Esophagus muscularis mucosa (tissue), 4 donors: ENCODE data around the gene ERC2. TPM values are rescaled to one million over a fixed set of nuclear protein-coding genes. Genes with fewer than 3 reads are reported as not detected.

ENCODE experiments used
- DNase-seq: peaks from one replicate; pipeline ENCODE4 v3.0.0-alpha.2; 2017; ENCODE audit errors: extremely low spot score
- H3K27ac ChIP-seq, 4 donors: fragments of 200-600 bp; sonication (generic); replicated peaks in 1 of 4; 1 replicate in 3 of 4; 2 replicates in 1 of 4; pipeline ENCODE4 v1.5.1; 2016 to 2019; ENCODE audit warnings: mild to moderate bottlenecking in 1 of 4
- H3K27me3 ChIP-seq, 4 donors: fragments of 200-600 bp; sonication (generic); one replicate each; pipeline versions ENCODE4 v1.5.1 to v1.6.0; 2016 to 2019
- H3K36me3 ChIP-seq, 4 donors: fragments of 200-600 bp; sonication (generic); one replicate each; pipeline ENCODE4 v1.5.1; 2016 to 2019
- H3K4me1 ChIP-seq, 4 donors: fragments of 200-600 bp; sonication (generic); one replicate each; pipeline ENCODE4 v1.5.1; 2016 to 2019
- H3K4me3 ChIP-seq, 4 donors: fragments of 200-600 bp; sonication (generic); 1 replicate in 2 of 4; 2 replicates in 2 of 4; pipeline ENCODE4 v1.5.1; 2016 to 2019; ENCODE audit warnings: mild to moderate bottlenecking in 4 of 4, moderate library complexity in 1 of 4
- H3K9me3 ChIP-seq, 4 donors: fragments of 200-600 bp; sonication (generic); 1 replicate in 3 of 4; 2 replicates in 1 of 4; pipeline ENCODE4 v1.5.1; 2016 to 2019
- CTCF ChIP-seq, 3 experiments: fragments of 200-600 bp in 2 of 3; fragments of 450-650 bp in 1 of 3; sonication (generic) in 2 of 3; IDR thresholded peaks; one replicate each; pipeline ENCODE4 v1.5.1; 2017 to 2019; ENCODE audit warnings: antibody characterized with exemption in 3 of 3, mild to moderate bottlenecking in 2 of 3, moderate library complexity in 1 of 3
- EP300 ChIP-seq: sonication (generic); formaldehyde crosslinking; IDR thresholded peaks from one replicate; pipeline ENCODE4 v1.6.1; 2017; ENCODE audit warnings: antibody characterized with exemption
- POLR2A ChIP-seq: fragments of 450-650 bp; IDR thresholded peaks from one replicate; pipeline ENCODE4 v1.6.1; 2017; ENCODE audit warnings: antibody characterized with exemption, moderate library complexity, mild to moderate bottlenecking, low read depth
- POLR2AphosphoS5 ChIP-seq, 2 donors: sonication (generic); formaldehyde crosslinking; IDR thresholded peaks; one replicate each; pipeline ENCODE4 v1.6.1; 2017; ENCODE audit warnings: antibody characterized with exemption in 2 of 2
- WGBS: methylation state at CpG from one replicate; pipeline ENCODE4 v1.1.5; 2018; 5-methylcytosine and 5-hydroxymethylcytosine counted together
- intact Hi-C: fragments of 100-400 bp; cut with DNase I; formaldehyde crosslinking; loops from one replicate; pipeline ENCODE4 v1.15.1; 2023
- total RNA-seq, 4 donors: library from RNA; depleted of rRNA; stranded (reverse); fragments of >200 nt; gene quantifications; one replicate each; pipeline versions ENCODE4 v1.1.0 to v1.2.1, GENCODE V29; 2016

ERC2 gene
- total RNA-seq, 4 donors from 2014 or later, result 0.42 to 2.0 (median 1.5) TPM

GRCh38 chr3:55484191-55484689 lies 984.0 kb downstream of the ERC2 start:
- no peak for TF ChIP-seq EP300
- TF ChIP-seq POLR2AphosphoS5 (IDR thresholded peaks at IDR 0.05), result no peak
- no peak for TF ChIP-seq POLR2A
- no peak for TF ChIP-seq CTCF (IDR thresholded peaks at IDR 0.05)
- Histone ChIP-seq H3K27me3 (peaks cover 0 to 55% (median 0%) of the 10 kb centered on the region in 4 donors), H3K36me3 (peaks cover 0 to under 1% (median 0%) of the 10 kb centered on the region in 4 donors), H3K4me3 (peak overlapping the region; percentile 86 to 95 (median 90)), H3K27ac (peak overlapping the region; percentile 85 to 89 (median 86)), H3K4me1 (peaks cover 12 to 85% (median 81%) of the 10 kb centered on the region in 4 donors), H3K9me3 (no peaks in the 10 kb centered on the region)
- DNase-seq, result no peak
- intact Hi-C loops, result loop anchor here (2.0 to 10.0 kb wide), 7 partner anchors 263 to 768 kb away; no protein-coding TSS in a partner anchor
- 70% methylated on average over 19 of the region's 20 CpGs for WGBS

DNA sequence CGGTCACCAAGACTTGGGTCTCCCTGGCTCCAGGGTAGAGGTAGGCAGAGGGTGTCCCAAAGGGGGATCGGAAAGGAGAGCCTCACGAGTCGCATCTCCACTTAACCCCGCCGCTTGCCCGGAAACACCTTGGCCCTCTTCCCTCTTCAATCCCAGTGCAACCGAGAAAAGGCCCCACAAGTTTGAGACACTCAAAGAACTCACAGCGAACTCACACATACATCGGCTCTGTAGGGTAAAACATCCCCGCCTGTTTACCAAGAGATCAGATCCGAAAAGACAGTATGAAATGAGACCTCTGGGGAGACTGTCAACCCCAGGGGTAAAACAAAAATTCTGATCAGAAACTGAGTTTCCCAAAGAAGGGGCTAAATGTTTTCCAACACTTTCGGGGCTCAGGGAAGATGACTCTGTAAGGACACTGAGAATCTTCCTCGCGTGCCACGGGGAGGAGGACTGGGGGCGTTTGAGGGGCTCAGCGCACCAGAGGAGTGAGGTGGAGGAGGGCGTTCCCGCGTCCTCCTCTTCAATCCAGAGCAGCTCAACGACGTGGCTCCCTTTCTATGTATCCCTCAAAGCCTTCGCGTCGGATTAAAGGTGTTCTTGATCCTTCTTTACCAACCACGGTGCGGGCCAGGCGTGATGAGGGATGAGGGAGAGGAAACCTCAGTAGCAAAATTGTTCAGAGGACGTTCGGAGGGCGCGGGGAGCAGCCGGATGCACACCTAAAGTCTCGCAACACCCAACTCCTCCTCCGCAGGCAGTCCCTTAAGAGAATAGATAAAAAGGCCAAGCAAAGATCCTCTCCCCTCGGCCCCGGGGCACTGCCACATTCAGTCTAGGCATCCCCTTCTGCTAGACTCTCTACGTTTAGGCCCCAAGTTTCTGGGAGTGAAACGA lies 984.8 kb downstream of the ERC2 start:
- Histone ChIP-seq H3K4me1 (peaks cover 6 to 77% (median 73%) of the 10 kb centered on the region in 4 donors), H3K27me3 (peaks cover 0 to 49% (median 0%) of the 10 kb centered on the region in 4 donors), H3K4me3 (peak overlapping the region; percentile 54 to 90 (median 75)), H3K27ac (peak overlapping the region; percentile 20 to 89 (median 85)), H3K36me3 (peaks cover 0 to 5% (median 0%) of the 10 kb centered on the region in 4 donors), H3K9me3 (no peaks in the 10 kb centered on the region)
- intact Hi-C loops, result loop anchor here (2.0 to 10.0 kb wide), 7 partner anchors 263 to 769 kb away; no protein-coding TSS in a partner anchor
- no peak for TF ChIP-seq EP300
- no peak for TF ChIP-seq POLR2AphosphoS5 (IDR thresholded peaks at IDR 0.05)
- TF ChIP-seq CTCF (IDR thresholded peaks at IDR 0.05), result no peak
- TF ChIP-seq POLR2A, result no peak
- WGBS, result 53% methylated on average over 39 of the region's 40 CpGs
- DNase-seq, result no peak

- peak overlapping the region; percentile 54 to 90 (median 75) for H3K4me3 ChIP-seq
- H3K27me3 ChIP-seq, result peaks cover 0 to 44% (median 0%) of the 10 kb centered on the region in 4 donors
- intact Hi-C loops, result loop anchor here (5.0 to 10.0 kb wide), 5 partner anchors 288 to 770 kb away; no protein-coding TSS in a partner anchor
- DNase-seq, result no peak
- no peaks in the 10 kb centered on the region for H3K9me3 ChIP-seq
- H3K27ac ChIP-seq, result peak overlapping the region in 3 of 4 donors; percentile 85 to 89 (median 85)
- peaks cover 0 to 5% (median 0%) of the 10 kb centered on the region in 4 donors for H3K36me3 ChIP-seq
- peaks cover 6 to 73% (median 71%) of the 10 kb centered on the region in 4 donors for H3K4me1 ChIP-seq
- 43% methylated on average over 32 of the region's 38 CpGs for WGBS
- TF ChIP-seq EP300, result no peak
- TF ChIP-seq POLR2A, result no peak
- no peak for TF ChIP-seq POLR2AphosphoS5 (IDR thresholded peaks at IDR 0.05)
- TF ChIP-seq CTCF (IDR thresholded peaks at IDR 0.05), result no peak
These were observed 985.6 kb downstream of the ERC2 start for GRCh38 chr3:55482496-55483195.

GRCh38 chr3:55481744-55482495 lies 986.3 kb downstream of the ERC2 start:
- TF ChIP-seq POLR2AphosphoS5 (IDR thresholded peaks at IDR 0.05) (no peak), CTCF (IDR thresholded peaks at IDR 0.05) (no peak), EP300 (no peak), POLR2A (no peak)
- peak overlapping the region; percentile 54 to 90 (median 75) for H3K4me3 ChIP-seq
- peak overlapping the region; percentile 11 to 85 (median 31) for H3K27ac ChIP-seq
- H3K36me3 ChIP-seq, result peaks cover 0 to 10% (median 0%) of the 10 kb centered on the region in 4 donors
- intact Hi-C loops, result loop anchor here (5.0 to 10.0 kb wide), 5 partner anchors 287 to 770 kb away; no protein-coding TSS in a partner anchor
- no peaks in the 10 kb centered on the region for H3K9me3 ChIP-seq
- 37% methylated on average over 31 of the region's 37 CpGs for WGBS
- DNase-seq, result no peak
- peaks cover 0 to 40% (median 0%) of the 10 kb centered on the region in 4 donors for H3K27me3 ChIP-seq
- H3K4me1 ChIP-seq, result peaks cover 6 to 68% (median 65%) of the 10 kb centered on the region in 4 donors
